Measurements from ENCODE around the gene SDSL.

Gene SDSL

DNA sequence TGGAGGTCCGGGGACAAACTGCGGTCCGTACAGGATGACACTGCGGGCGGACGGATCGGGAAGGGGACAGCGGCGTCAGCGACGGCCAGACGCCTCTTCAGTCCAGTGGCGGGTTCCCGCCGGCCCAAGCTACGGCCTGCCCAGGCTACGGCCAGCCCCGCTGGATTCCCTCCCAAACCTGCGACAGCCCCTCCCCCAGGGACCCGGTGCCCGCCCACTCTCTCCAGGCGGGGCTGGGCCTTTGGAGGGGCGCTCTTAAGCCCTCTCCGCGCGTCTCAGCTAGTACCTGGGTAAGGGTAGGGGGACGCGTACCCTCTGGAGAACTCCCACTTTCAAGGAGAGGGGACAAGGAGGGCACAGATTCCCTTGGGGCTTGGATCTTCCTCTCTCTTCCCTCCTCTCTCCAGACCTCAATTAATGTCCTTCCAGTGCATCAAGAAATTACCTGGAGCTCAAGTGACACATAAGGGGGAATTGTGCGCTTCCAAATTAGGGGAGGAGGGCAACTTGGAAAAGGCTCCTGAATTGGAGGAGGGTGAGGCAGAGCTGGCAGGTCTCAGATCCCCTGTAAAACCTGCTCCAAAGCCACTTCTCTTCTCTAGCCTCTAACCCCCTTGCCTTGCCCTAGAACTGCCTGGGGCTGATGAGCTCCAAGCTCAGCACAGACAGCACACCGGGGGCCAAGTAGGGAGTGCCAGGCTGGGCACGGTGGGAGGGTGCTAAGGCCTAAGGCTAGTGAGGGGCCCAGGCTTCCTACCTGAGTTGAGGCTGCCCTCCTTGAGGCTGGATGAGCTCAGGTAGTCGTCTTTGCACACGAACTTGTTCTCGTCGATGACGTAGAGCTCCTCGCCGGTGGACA is 46.4 kb downstream of the SDSL start:
- Histone ChIP-seq H3K27ac (ENCODE audit: low read depth, low read length) (no peak overlapping the region), H3K4me1 (ENCODE audit: control insufficient read depth, low read length) (no peaks in the 10 kb centered on the region), H3F3A (ENCODE audit: control insufficient read depth, insufficient read depth) (no peaks in the 10 kb centered on the region), H3K9me3 (ENCODE audit: control insufficient read depth, insufficient read depth, low read length) (no peaks in the 10 kb centered on the region), H3K36me3 (ENCODE audit: control insufficient read depth, low read length) (no peaks in the 10 kb centered on the region), H4K20me1 (ENCODE audit: control insufficient read depth, insufficient read depth, low read depth, low read length) (no peaks in the 10 kb centered on the region), H3K9me2 (replicated peaks; ENCODE audit: control insufficient read depth, low read length) (no peaks in the 10 kb centered on the region), H3K27me3 (ENCODE audit: control insufficient read depth, low read length) (peaks cover 43% of the 10 kb centered on the region), H3K4me2 (ENCODE audit: low read length) (no peak overlapping the region), H3K4me3 (ENCODE audit: low read length) (no peak overlapping the region), H3K79me2 (ENCODE audit: control insufficient read depth, low read length) (no peaks in the 10 kb centered on the region)
- TF ChIP-seq, protein P1, sequence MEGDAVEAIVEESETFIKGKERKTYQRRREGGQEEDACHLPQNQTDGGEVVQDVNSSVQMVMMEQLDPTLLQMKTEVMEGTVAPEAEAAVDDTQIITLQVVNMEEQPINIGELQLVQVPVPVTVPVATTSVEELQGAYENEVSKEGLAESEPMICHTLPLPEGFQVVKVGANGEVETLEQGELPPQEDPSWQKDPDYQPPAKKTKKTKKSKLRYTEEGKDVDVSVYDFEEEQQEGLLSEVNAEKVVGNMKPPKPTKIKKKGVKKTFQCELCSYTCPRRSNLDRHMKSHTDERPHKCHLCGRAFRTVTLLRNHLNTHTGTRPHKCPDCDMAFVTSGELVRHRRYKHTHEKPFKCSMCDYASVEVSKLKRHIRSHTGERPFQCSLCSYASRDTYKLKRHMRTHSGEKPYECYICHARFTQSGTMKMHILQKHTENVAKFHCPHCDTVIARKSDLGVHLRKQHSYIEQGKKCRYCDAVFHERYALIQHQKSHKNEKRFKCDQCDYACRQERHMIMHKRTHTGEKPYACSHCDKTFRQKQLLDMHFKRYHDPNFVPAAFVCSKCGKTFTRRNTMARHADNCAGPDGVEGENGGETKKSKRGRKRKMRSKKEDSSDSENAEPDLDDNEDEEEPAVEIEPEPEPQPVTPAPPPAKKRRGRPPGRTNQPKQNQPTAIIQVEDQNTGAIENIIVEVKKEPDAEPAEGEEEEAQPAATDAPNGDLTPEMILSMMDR (IDR thresholded peaks at IDR 0.05; ENCODE audit: low read depth, low read length, poor library complexity, severe bottlenecking): no peak
- TF ChIP-seq EZH2phosphoT487 (IDR thresholded peaks at IDR 0.05; ENCODE audit: borderline replicate concordance, low read length): no peak

DNA sequence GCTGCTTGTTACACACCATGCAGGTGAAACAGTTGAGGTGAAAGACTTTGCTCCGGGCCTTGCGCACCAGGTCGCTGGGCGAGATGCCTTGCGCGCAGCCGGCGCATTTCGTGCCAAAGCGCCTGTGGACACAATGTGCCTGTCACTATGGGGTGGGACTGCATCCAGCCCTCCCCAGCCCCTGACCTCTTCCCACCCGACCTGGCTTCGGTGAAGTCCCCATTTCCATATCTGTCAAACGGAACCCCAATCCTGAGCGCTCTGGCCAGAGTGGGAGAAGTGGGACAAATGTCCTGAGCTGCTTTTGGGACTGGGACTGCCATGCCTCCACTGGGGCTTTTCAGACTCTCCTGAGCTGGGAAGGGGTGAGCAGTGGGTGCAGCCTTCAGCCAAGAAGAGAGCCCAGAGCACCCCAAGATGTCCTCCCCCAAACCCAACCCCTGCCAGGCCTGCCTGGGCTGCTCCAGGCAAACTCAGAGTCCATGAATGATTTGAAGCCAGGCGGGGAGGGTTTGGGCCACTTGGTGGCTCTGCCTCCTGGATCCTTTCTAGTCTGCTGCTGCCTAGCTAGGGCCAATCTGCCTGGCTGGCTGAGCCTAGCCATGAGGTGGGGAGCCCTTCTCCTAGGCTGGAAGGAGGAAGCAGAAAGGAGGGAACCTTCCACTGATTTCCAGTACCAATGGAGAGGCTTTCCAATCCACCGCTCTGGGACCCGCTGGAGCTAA is 47.2 kb downstream of the SDSL start:
- Histone ChIP-seq H3K27ac (ENCODE audit: low read depth, low read length) (no peak overlapping the region), H3K9me2 (replicated peaks; ENCODE audit: control insufficient read depth, low read length) (no peaks in the 10 kb centered on the region), H3K4me1 (ENCODE audit: control insufficient read depth, low read length) (no peaks in the 10 kb centered on the region), H3K36me3 (ENCODE audit: control insufficient read depth, low read length) (no peaks in the 10 kb centered on the region), H4K20me1 (ENCODE audit: control insufficient read depth, insufficient read depth, low read depth, low read length) (no peaks in the 10 kb centered on the region), H3K79me2 (ENCODE audit: control insufficient read depth, low read length) (no peaks in the 10 kb centered on the region), H3F3A (ENCODE audit: control insufficient read depth, insufficient read depth) (no peaks in the 10 kb centered on the region), H3K27me3 (ENCODE audit: control insufficient read depth, low read length) (peaks cover 51% of the 10 kb centered on the region), H3K4me2 (ENCODE audit: low read length) (no peak overlapping the region), H3K4me3 (ENCODE audit: low read length) (no peak overlapping the region), H3K9me3 (ENCODE audit: control insufficient read depth, insufficient read depth, low read length) (no peaks in the 10 kb centered on the region)
- no peak for TF ChIP-seq EZH2phosphoT487 (IDR thresholded peaks at IDR 0.05; ENCODE audit: borderline replicate concordance, low read length)
- TF ChIP-seq, protein P1 (IDR thresholded peaks at IDR 0.05; ENCODE audit: low read depth, low read length, poor library complexity, severe bottlenecking): no peak

DNA sequence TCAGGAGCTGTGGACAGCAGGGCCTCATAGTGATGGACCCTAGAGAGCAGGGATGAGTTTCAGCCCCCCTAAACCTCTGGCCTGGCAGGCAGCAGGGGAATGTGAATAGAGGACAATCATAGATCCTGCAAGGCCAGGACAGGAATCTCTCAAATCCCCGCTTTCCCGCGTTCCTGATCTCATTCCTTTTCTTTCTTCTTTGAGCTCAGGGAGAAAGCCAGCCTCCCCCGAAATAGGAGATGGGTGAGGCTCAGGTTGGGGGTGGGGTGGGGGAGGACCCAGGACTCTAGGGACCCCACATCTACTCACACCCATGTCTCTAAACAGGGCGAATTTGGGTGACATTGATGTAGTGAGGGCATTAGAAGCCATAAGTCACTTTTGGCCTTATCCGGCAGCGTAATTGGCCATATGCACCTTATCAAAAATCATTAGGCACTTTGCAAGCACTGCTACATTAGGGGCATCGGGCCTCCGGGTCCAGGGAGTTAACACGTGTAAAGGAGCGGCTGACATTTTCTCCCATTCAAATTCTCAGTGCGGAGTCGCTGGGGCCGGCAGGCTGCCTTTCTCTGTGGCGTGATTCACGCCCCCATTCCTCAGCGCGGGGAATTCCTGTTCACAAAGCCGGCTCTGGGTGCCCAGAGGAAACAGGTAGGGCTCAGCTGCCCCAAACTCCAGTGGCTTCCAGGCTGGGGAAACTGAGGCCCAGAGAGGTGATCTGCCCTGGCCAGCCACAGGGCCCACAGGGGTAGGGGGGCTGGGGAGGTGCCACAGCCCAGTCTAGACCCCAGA is 48.0 kb downstream of the SDSL start:
- Histone ChIP-seq H3K27me3 (ENCODE audit: control insufficient read depth, low read length) (peaks cover 58% of the 10 kb centered on the region), H3K4me3 (ENCODE audit: low read length) (no peak overlapping the region)

More for the DNA sequence above, 48.0 kb downstream of the SDSL start:
- TF ChIP-seq, protein P1 (IDR thresholded peaks at IDR 0.05; ENCODE audit: low read depth, low read length, poor library complexity, severe bottlenecking): no peak
- no peak for TF ChIP-seq EZH2phosphoT487 (IDR thresholded peaks at IDR 0.05; ENCODE audit: borderline replicate concordance, low read length)
- Histone ChIP-seq H3K27ac (ENCODE audit: low read depth, low read length) (no peak overlapping the region), H3F3A (ENCODE audit: control insufficient read depth, insufficient read depth) (no peaks in the 10 kb centered on the region), H3K36me3 (ENCODE audit: control insufficient read depth, low read length) (no peaks in the 10 kb centered on the region), H3K4me2 (ENCODE audit: low read length) (no peak overlapping the region), H3K4me1 (ENCODE audit: control insufficient read depth, low read length) (no peaks in the 10 kb centered on the region), H3K9me2 (replicated peaks; ENCODE audit: control insufficient read depth, low read length) (no peaks in the 10 kb centered on the region), H3K79me2 (ENCODE audit: control insufficient read depth, low read length) (no peaks in the 10 kb centered on the region), H4K20me1 (ENCODE audit: control insufficient read depth, insufficient read depth, low read depth, low read length) (no peaks in the 10 kb centered on the region), H3K9me3 (ENCODE audit: control insufficient read depth, insufficient read depth, low read length) (no peaks in the 10 kb centered on the region)
